A549 treated with AZD2906 at 1 μM for 4 hours (cell line): ENCODE results near the gene STARD6. TPM values are rescaled to one million over a fixed set of nuclear protein-coding genes. Genes with fewer than 3 reads are reported as not detected.

Experiments used
- total RNA-seq: library from RNA; stranded (reverse); fragments of 200-300 nt; extraction: Qiagen RNA extraction; gene quantifications from 5 replicates; pipeline ENCODE4 v1.2.3, GENCODE V29; 2022

The STARD6 gene, protein sequence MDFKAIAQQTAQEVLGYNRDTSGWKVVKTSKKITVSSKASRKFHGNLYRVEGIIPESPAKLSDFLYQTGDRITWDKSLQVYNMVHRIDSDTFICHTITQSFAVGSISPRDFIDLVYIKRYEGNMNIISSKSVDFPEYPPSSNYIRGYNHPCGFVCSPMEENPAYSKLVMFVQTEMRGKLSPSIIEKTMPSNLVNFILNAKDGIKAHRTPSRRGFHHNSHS
- total RNA-seq: not detected in 5 replicates

GRCh38 chr18:54357660-54358494, at the start of gene STARD6, which contains the start of gene C18orf54:
Gene STARD6 (minus strand): TSS chr18:54357858. CDS start chr18:54354573, 3,285 bp downstream.
Gene C18orf54 (plus strand): TSS chr18:54357906. CDS start chr18:54360573, 2,667 bp downstream.

Other genes with a start within 250 kb of the STARD6 start
- gene MBD2, start 133.2 kb downstream of the STARD6 start, total RNA-seq: 53.2 to 74.5 TPM (median 55.2 TPM) in 5 replicates
- gene POLI, start 88.3 kb downstream of the STARD6 start, total RNA-seq: 5.8 to 8.3 TPM (median 7.6 TPM) in 5 replicates
- 2.1 to 3.2 TPM (median 3.0 TPM) in 5 replicates for gene C18orf54, start within 50 bp of the STARD6 start, total RNA-seq
- not detected in 5 replicates for gene DYNAP, start 233.4 kb upstream of the STARD6 start, total RNA-seq